Measurements from ENCODE around the gene FBXO8.

Gene FBXO8

GRCh38 chr4:174204164-174204831, 79.2 kb downstream of the FBXO8 start:
- no peak for DNase-seq

DNA sequence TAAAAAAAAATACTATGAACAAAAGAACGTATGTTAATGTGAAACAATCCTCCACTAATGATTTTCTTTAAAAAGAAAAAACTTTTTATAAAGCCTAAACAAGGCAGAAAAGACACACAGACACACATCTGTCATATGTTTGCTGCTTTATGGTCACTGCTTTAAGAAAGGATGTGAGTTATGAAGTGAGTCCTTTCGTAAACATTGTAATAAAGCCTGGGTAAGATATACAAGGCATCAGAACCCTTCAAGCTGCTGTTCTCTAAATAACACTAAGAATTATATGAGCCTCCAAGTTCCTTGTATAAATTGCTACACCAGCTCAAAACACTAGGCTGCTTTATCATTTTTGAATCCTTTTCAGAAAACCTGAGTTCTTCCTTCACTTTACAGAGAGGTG, 81.6 kb downstream of the FBXO8 start:
- no peak for DNase-seq

DNA sequence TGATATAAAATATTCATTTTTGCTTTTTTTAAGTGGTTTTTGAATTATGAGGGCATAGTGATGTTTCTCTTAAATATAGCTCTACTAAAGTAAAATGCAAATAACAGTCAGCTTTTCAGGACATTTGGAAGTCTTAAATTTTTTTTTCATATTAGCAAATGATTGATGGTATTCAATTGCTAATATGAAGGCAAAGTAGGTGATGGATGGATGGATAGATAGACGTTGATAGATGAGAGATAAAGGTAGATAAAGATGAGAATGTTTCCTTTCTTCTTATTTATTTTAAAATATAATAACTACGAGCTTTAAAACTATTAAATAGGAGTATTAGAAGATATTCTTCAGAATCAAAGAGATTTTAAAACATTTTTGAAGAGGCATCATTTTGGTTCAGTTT, 83.7 kb downstream of the FBXO8 start:
- DNase-seq: no peak

DNA sequence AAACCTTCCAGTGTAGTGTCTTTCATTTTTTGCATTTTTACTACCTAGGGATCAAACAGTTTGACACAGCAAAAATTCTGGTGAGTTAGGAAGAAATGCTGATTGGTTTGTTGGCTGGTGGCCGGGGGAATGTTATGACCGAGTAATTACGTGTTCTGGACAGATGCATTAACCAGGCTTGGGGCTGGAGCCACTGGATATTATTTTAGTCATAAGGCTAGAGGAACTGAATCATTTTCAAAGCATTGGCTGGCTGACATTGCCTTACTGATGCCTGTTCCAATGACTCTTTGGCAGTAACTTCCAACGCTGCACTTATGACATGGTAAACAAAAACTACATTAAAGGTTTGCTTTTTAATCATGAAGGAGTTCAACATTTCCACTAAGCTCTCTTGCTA, 84.6 kb downstream of the FBXO8 start:
- peak; percentile 41 for DNase-seq

GRCh38 chr4:174198396-174198795, 85.1 kb downstream of the FBXO8 start:
- DNase-seq: no peak

DNA sequence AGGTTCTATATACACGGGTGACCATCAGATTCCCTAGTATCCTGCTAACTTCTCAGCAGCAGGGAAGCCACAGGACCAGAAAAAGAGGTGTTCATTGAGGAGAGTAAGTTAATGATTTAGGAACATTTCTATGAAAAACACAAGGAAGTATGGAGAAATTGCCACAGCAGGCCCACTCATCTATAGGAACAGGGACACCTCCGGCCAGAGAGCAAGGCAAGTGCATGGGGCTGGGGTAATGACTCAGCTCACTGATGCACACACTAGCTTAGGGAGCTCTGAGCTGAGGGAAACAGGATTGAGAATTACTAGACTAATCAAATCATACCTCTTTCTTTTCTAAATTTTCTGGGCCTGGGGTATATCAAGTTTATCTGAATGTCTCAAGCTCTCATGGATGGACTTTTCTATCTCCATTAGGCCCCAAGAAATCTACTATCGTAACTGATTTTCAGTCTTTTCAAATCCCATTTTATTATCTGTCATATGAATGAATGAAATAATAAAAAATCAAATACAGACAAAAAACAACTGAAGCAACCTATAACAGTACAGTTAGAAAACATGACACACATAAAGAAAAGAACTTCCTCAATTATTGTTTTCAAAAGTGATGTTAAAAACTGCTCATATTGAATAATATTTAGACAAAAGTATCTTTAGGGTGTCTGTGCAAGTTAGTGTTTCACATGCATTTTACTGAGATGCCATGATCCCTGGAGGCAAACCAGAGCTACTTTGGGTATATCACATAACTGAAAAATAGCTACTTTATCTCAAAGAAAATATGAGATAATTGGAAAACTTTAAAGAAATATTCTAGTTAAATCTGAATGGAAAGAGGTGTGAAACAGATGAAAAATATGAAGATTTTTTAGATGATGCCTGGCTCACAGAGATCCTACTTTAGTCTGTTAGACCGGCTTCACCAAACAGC, 89.8 kb downstream of the FBXO8 start:
- no peak for DNase-seq

DNA sequence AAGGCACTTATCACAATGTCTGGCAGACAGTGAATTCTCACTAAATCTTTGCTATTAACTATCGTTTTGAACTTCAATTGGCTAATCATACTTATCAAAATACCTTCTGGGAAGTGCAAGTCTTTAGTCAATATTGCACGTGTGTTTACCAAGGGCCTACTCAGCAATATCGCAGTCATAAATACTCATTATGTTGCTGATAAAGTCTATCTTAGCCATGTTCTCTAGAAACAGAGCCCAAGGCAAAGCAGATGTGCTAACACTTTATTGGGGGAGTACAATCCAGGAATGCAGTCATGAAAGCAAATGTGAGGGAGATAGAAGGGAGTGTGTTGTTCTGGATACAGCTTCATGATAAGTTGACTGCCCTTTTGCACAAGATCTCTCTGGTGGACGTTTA, 90.5 kb downstream of the FBXO8 start:
- DNase-seq: no peak

GRCh38 chr4:174190832-174191500, 92.5 kb downstream of the FBXO8 start:
- DNase-seq: no peak

DNA sequence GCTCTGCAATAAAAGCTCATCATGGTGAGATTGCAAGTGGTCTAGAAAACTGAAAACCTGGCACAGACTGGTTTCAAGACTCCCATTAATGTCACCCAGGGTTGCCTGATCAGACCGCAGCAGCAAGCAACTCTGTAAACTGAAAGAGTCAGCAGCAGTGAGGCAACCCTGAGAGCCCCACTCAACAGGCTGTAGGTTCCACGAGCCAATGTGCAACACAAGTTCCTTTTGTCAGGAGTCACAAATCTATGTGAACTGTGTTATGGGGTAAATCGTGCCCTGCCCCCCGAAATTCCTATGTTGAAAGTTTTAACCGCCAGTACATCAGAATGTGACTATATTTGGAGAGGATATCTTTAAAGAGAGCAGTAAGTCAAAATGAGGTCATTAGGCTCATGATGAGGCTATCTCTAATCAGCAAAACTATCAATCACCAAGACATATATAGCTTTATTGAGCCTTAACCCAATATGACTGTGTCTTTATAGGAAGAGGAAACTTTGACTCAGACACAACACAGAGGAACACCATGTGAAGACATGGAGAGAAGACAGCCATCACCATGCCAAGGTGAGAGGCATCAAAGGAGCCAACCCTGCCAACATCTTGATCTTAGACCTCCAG, 94.0 kb downstream of the FBXO8 start:
- no peak for DNase-seq
